PFSK-1 (cell line): ENCODE data around the gene PTH2R.

Source experiments
- POLR2AphosphoS5 ChIP-seq: IDR thresholded peaks from 2 replicates; pipeline ENCODE4 v1.6.1; 2012; ENCODE audit warnings: low read depth, mild to moderate bottlenecking, control low read depth, low read length, moderate library complexity
- REST ChIP-seq, 2 experiments: IDR thresholded peaks; 2 replicates each; pipeline versions ENCODE4 v1.6.1 to v1.8.0; 2011 to 2012; ENCODE audit warnings: low read depth in 2 of 2, low read length in 2 of 2, control low read depth in 1 of 2, inconsistent platforms in 1 of 2, mild to moderate bottlenecking in 1 of 2, moderate library complexity in 1 of 2; ENCODE audit not compliant: insufficient read depth in 1 of 2
- TAF1 ChIP-seq: IDR thresholded peaks from 2 replicates; pipeline ENCODE4 v1.6.1; 2012; ENCODE audit warnings: low read length, control low read depth, borderline replicate concordance; ENCODE audit not compliant: insufficient read depth

- TF ChIP-seq POLR2AphosphoS5 (no peak), REST (IDR thresholded peaks at IDR 0.05; ENCODE audit: insufficient read depth in 1 of 2, low read depth in 2 of 2, low read length in 2 of 2) (peak in 1 of 2 experiments; percentile 85; a peak in 2 of 4 replicates), TAF1 (no peak)
Observed at GRCh38 chr2:208490492-208490891, 83.9 kb downstream of the PTH2R start.
